ENCODE data around the gene HS6ST2.

GRCh38 chrX:132940727-132941327 is 17.6 kb downstream of the HS6ST2 start:
- no peak for TF ChIP-seq BRCA1 (IDR thresholded peaks at IDR 0.05; ENCODE audit: low read depth, low read length)
- no peak for TF ChIP-seq HDGF (IDR thresholded peaks at IDR 0.05)
- TF ChIP-seq, protein P1, sequence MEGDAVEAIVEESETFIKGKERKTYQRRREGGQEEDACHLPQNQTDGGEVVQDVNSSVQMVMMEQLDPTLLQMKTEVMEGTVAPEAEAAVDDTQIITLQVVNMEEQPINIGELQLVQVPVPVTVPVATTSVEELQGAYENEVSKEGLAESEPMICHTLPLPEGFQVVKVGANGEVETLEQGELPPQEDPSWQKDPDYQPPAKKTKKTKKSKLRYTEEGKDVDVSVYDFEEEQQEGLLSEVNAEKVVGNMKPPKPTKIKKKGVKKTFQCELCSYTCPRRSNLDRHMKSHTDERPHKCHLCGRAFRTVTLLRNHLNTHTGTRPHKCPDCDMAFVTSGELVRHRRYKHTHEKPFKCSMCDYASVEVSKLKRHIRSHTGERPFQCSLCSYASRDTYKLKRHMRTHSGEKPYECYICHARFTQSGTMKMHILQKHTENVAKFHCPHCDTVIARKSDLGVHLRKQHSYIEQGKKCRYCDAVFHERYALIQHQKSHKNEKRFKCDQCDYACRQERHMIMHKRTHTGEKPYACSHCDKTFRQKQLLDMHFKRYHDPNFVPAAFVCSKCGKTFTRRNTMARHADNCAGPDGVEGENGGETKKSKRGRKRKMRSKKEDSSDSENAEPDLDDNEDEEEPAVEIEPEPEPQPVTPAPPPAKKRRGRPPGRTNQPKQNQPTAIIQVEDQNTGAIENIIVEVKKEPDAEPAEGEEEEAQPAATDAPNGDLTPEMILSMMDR (IDR thresholded peaks at IDR 0.05 in 2 of 3, conservative IDR thresholded peaks at IDR 0.05 in 1 of 3; ENCODE audit: control insufficient read depth in 2 of 3, extremely low read depth in 1 of 3, insufficient read depth in 1 of 3, low read depth in 3 of 3, low read length in 3 of 3) = no peak
- TF ChIP-seq TCF7 (IDR thresholded peaks at IDR 0.05; ENCODE audit: borderline replicate concordance) = no peak
- no peak for TF ChIP-seq EZH2 (IDR thresholded peaks at IDR 0.05; ENCODE audit: borderline replicate concordance, control insufficient read depth, low read depth, low read length)
- no peak for TF ChIP-seq ELK1 (IDR thresholded peaks at IDR 0.05; ENCODE audit: low read depth, low read length)

Measured in GM12878 (cell line).